K562 (cell line): ENCODE results near the gene NAXD. TPM values are rescaled to one million over a fixed set of nuclear protein-coding genes. Genes with fewer than 3 reads are reported as not detected.

Source experiments
- ATAC-seq: fragments of 200-7000 bp; cut with Tn5 transposase; 3 replicates; pipeline ENCODE4 v1.9.1; 2020; ENCODE audit warnings: moderate library complexity
- BruUV-seq: library from RNA; stranded (reverse); fragments of 400-500 nt; replicated peaks from 2 replicates; lab custom pipeline; 2021; lab: Mats Ljungman, UMichigan
- CTCF ChIA-PET: fragments of 300-600 bp; formaldehyde crosslinking; extraction: SDS; loops from one replicate; lab custom pipeline; 2021; ENCODE audit warnings: low intra/inter-chr PET ratio; lab: Yijun Ruan, JAX
- POLR2A ChIA-PET: fragments of 300-600, 350-650 bp; sonication (Branson Sonifier 250); formaldehyde crosslinking; extraction: SDS; loops from one replicate; lab custom pipeline; 2021; ENCODE audit warnings: antibody characterized with exemption, inconsistent platforms; lab: Yijun Ruan, JAX
- DNase-seq, 4 experiments: peaks; one replicate each; pipeline versions ENCODE4 v3.0.0 to v3.0.0-alpha.2; 2011 to 2018; ENCODE audit warnings: low spot score in 3 of 4, mixed read lengths in 3 of 4; ENCODE audit errors: extremely low read depth in 1 of 4
- FAIRE-seq: peaks from 2 replicates; lab custom pipeline; 2011; peaks lifted over from hg19 to GRCh38; lab: Jason Lieb, UNC
- H2AFZ ChIP-seq: 2 replicates; pipeline ENCODE4 v1.6.0; 2011; ENCODE audit warnings: low read depth, low read length, control low read depth, inconsistent platforms
- H3K27ac ChIP-seq: fragments of 200-600 bp; 3 replicates; pipeline ENCODE4 v1.8.0; 2011; ENCODE audit warnings: low read depth, mild to moderate bottlenecking, control low read depth, inconsistent platforms, low read length, moderate library complexity, mixed read lengths; ENCODE audit errors: extremely low read depth
- H3K27me3 ChIP-seq, 2 experiments: fragments of 300-600 bp in 1 of 2; 2 replicates in 1 of 2; 3 replicates in 1 of 2; pipeline versions ENCODE4 v1.6.0 to v1.8.0; 2011; ENCODE audit warnings: inconsistent platforms in 2 of 2, low read length in 2 of 2, mild to moderate bottlenecking in 1 of 2, mixed read lengths in 1 of 2, moderate library complexity in 1 of 2; ENCODE audit not compliant: control insufficient read depth in 2 of 2, insufficient read depth in 2 of 2
- H3K36me3 ChIP-seq: fragments of 300-600 bp; 3 replicates; pipeline ENCODE4 v1.8.0; 2011; ENCODE audit warnings: mild to moderate bottlenecking, low read length, inconsistent platforms; ENCODE audit not compliant: control insufficient read depth, insufficient read depth
- H3K4me1 ChIP-seq, 2 experiments: fragments of 200-600 bp in 1 of 2; replicated peaks in 1 of 2; 2 replicates in 1 of 2; 3 replicates in 1 of 2; pipeline versions ENCODE4 v1.5.1 to v1.8.0; 2011; ENCODE audit warnings: inconsistent platforms in 2 of 2, low read length in 2 of 2, mild to moderate bottlenecking in 1 of 2, mixed read lengths in 1 of 2, moderate library complexity in 1 of 2; ENCODE audit not compliant: control insufficient read depth in 2 of 2, insufficient read depth in 2 of 2
- H3K4me2 ChIP-seq: 2 replicates; pipeline ENCODE4 v1.6.1; 2011; ENCODE audit warnings: low read length, control low read depth, inconsistent platforms, mixed read lengths; ENCODE audit not compliant: insufficient read depth
- H3K4me3 ChIP-seq: fragments of 200-600 bp; sonication (generic), shearing (Covaris generic); 2 replicates; pipeline ENCODE4 v1.5.1; 2016; ENCODE audit warnings: control low read depth, inconsistent platforms
- H3K79me2 ChIP-seq: fragments of 200-600 bp; 3 replicates; pipeline ENCODE4 v1.8.0; 2011; ENCODE audit warnings: low read length, inconsistent platforms; ENCODE audit not compliant: control insufficient read depth, insufficient read depth
- H3K9ac ChIP-seq, 2 experiments: 2 replicates each; pipeline versions ENCODE4 v1.6.0 to v1.6.1; 2011; ENCODE audit warnings: low read depth in 2 of 2, low read length in 2 of 2, control low read depth in 1 of 2, inconsistent platforms in 1 of 2, mild to moderate bottlenecking in 1 of 2, mixed read lengths in 1 of 2; ENCODE audit not compliant: insufficient read depth in 1 of 2
- H3K9me1 ChIP-seq: one replicate; pipeline ENCODE4 v1.6.0; 2011; ENCODE audit warnings: inconsistent platforms, mild to moderate bottlenecking, low read length, moderate library complexity; ENCODE audit not compliant: control insufficient read depth, insufficient read depth
- H3K9me3 ChIP-seq: replicated peaks from 2 replicates; pipeline ENCODE4 v1.5.1; 2011; ENCODE audit warnings: low read depth, low read length, inconsistent platforms; ENCODE audit not compliant: control insufficient read depth, insufficient read depth
- H4K20me1 ChIP-seq: replicated peaks from 2 replicates; pipeline ENCODE4 v1.6.1; 2011; ENCODE audit warnings: low read length, inconsistent platforms, mixed read lengths; ENCODE audit not compliant: control insufficient read depth, insufficient read depth
- ELF1 ChIP-seq: fragments of 200-800 bp; sonication (Bioruptor generic); IDR thresholded peaks from 2 replicates; pipeline ENCODE4 v1.6.1; 2016; ENCODE audit warnings: missing genetic modification characterization, missing compliant biosample characterization
- NBN ChIP-seq: fragments of 450-650 bp; IDR thresholded peaks from 2 replicates; pipeline ENCODE4 v1.6.1; 2016; ENCODE audit warnings: low read depth, mild to moderate bottlenecking
- PRPF4 ChIP-seq: fragments of 200-400 bp; formaldehyde crosslinking; IDR thresholded peaks from one replicate; pipeline ENCODE4 v1.6.1; 2017; ENCODE audit warnings: low read length, low read depth, mild to moderate bottlenecking; ENCODE audit not compliant: insufficient read depth, poor library complexity, severe bottlenecking
- SRSF1 ChIP-seq: fragments of 200-400 bp; formaldehyde crosslinking; IDR thresholded peaks from 2 replicates; pipeline ENCODE4 v1.6.1; 2017; ENCODE audit warnings: mild to moderate bottlenecking, low read depth, low read length, moderate library complexity
- WGBS: fragments of 100-300 bp; shearing (Covaris generic); methylation state at CpG from one replicate; pipeline ENCODE4 v1.1.6; 2016; ENCODE audit warnings: low coverage, mixed read lengths; ENCODE audit not compliant: insufficient coverage; ENCODE audit errors: missing lambda C conversion rate; 5-methylcytosine and 5-hydroxymethylcytosine counted together
- in situ Hi-C: fragments of 300-500 bp; cut with MboI; formaldehyde crosslinking; loops from 4 replicates; pipeline ENCODE4 v1.15.0; 2018; ENCODE audit warnings: inconsistent platforms, mixed read lengths
- intact Hi-C: fragments of 100-400 bp; cut with micrococcal nuclease; formaldehyde crosslinking; loops from 2 replicates; pipeline ENCODE4 v1.14.2; 2022
- polyA plus RNA-seq, 8 experiments: library from polyadenylated mRNA; depleted of rRNA in 4 of 8; stranded (reverse) in 5 of 8; unstranded in 3 of 8; fragments of >200 nt; fragmentation: Nextera tagmentation in 2 of 8; fragmentation: Illumina TruSeq in 1 of 8; extraction: Ambion mirVana in 2 of 8; extraction: Trizol in 1 of 8; gene quantifications; 2 replicates each; pipeline versions ENCODE4 v1.2.1 to v1.2.3, GENCODE V29; 2011 to 2014; ENCODE audit warnings: inconsistent platforms in 1 of 8, missing spikeins in 1 of 8
- total RNA-seq, 7 experiments: library from RNA; depleted of rRNA in 6 of 7; stranded (reverse); fragments of >200 nt in 6 of 7; fragmentation: Illumina TruSeq in 2 of 7; extraction: Trizol in 2 of 7; gene quantifications; 2 replicates each; pipeline versions ENCODE4 v1.2.1 to v1.2.3, GENCODE V29; 2011 to 2021; ENCODE audit warnings: low replicate concordance in 1 of 7
- TF ChIP-seq, protein P1 (sequence below): fragments of 250-450 bp; sonication (Bioruptor Pico); IDR thresholded peaks from 2 replicates; pipeline ENCODE4 v1.5.0; 2020; ENCODE audit warnings: mild to moderate bottlenecking, borderline replicate concordance

The NAXD gene
- total and polyA plus RNA-seq, 9 of the 15 experiments (the other 6 are each of a cell fraction or from before 2014, with no cell fraction given): 0.59 to 20.6 (median 13.0) TPM

DNA sequence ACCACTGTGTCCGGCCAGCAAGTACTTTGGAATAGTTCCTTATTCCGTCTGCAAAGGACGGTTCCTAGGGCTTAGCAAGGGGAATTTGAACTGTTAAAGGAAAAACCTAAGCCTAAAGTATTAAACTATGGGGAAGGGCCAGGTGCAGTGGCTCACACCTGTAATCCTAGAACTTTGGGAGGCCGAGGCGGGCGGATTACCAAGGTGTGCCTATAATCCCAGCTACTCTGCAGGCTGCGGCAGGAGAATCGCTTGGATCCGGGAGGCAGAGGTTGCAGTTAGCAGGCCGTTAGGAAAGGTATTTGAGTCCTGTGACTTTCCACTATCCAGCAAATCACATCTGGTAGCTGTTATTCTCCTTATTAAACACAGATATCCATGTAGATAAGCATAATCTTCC is 44.5 kb upstream of the NAXD start:
- Histone ChIP-seq H3K9ac (no peak overlapping the region), H3K27ac (no peak overlapping the region), H3K36me3 (no peaks in the 10 kb centered on the region), H3K9me3 (no peaks in the 10 kb centered on the region; the same call in 1 of the 2 replicates), H3K4me1 (peaks cover 19 to 23% of the 10 kb centered on the region in 2 experiments; a peak in 4 of 5 replicates), H2AFZ (no peak overlapping the region), H3K4me3 (no peak overlapping the region), H3K79me2 (no peaks in the 10 kb centered on the region), H3K9me1 (no peaks in the 10 kb centered on the region), H3K4me2 (no peak overlapping the region), H4K20me1 (no peaks in the 10 kb centered on the region), H3K27me3 (no peaks in the 10 kb centered on the region; a peak in 1 of 5 replicates)
- intact Hi-C loops: no loop called here
- FAIRE-seq (no peak), DNase-seq (no peak), ATAC-seq (no peak)
- 29% methylated on average over 9 of the region's 10 CpGs for WGBS
- TF ChIP-seq SRSF1 (no peak), NBN (no peak), PRPF4 (no peak), ELF1 (tag) (no peak)
- TF ChIP-seq, protein P1, sequence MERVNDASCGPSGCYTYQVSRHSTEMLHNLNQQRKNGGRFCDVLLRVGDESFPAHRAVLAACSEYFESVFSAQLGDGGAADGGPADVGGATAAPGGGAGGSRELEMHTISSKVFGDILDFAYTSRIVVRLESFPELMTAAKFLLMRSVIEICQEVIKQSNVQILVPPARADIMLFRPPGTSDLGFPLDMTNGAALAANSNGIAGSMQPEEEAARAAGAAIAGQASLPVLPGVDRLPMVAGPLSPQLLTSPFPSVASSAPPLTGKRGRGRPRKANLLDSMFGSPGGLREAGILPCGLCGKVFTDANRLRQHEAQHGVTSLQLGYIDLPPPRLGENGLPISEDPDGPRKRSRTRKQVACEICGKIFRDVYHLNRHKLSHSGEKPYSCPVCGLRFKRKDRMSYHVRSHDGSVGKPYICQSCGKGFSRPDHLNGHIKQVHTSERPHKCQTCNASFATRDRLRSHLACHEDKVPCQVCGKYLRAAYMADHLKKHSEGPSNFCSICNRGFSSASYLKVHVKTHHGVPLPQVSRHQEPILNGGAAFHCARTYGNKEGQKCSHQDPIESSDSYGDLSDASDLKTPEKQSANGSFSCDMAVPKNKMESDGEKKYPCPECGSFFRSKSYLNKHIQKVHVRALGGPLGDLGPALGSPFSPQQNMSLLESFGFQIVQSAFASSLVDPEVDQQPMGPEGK (CRISPR knock-in tag): no peak
- no TSS peak for BruUV-seq
- in situ Hi-C loops: no loop called here
- POLR2A ChIA-PET: no interaction called here
- CTCF ChIA-PET: no interaction called here
